ENCODE measurements around the gene IL20RA.

IL20RA gene

DNA sequence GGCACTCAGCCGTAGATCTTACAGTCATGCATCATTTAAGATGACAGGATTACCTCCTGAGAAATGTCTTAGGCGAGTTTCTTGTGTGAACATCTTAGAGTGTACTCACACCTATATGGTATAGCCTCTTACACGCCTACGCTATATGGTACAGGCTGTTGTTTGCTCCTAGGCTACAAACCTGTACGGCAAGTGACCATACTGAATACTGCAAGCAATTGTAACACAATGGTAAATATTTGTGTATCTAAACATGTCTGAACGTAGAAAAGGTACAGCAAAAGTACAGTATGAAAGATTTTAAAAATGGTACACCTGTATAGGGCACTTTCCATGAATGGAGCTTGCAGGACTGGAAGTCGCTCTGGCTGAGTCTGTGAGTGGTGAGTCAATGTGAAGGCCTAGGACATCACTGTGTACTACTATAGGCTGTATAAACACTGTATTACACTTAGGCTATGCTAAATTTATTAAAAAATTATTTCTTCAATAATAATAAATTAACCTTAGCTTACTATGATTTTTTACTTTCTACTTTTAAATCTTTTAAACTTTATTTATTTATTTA, 541 bp upstream of the IL20RA start:
- Histone ChIP-seq H3K36me3 (ENCODE audit: control insufficient read depth, insufficient read depth, low read length) (no peaks in the 10 kb centered on the region), H3K4me1 (ENCODE audit: control insufficient read depth, insufficient read depth, low read length) (no peaks in the 10 kb centered on the region), H3K9me3 (ENCODE audit: control insufficient read depth, low read length) (no peaks in the 10 kb centered on the region), H3K27me3 (ENCODE audit: control insufficient read depth, insufficient read depth, low read length, poor library complexity, severe bottlenecking) (peaks cover 49% of the 10 kb centered on the region), H3K4me3 (ENCODE audit: insufficient read depth, low read depth, low read length) (no peak overlapping the region), H3K27ac (ENCODE audit: insufficient read depth, low read depth, low read length, poor library complexity, severe bottlenecking) (no peak overlapping the region)
- WGBS, 2 experiments: 96% methylated on average over 7 of the region's 7 CpGs

DNA sequence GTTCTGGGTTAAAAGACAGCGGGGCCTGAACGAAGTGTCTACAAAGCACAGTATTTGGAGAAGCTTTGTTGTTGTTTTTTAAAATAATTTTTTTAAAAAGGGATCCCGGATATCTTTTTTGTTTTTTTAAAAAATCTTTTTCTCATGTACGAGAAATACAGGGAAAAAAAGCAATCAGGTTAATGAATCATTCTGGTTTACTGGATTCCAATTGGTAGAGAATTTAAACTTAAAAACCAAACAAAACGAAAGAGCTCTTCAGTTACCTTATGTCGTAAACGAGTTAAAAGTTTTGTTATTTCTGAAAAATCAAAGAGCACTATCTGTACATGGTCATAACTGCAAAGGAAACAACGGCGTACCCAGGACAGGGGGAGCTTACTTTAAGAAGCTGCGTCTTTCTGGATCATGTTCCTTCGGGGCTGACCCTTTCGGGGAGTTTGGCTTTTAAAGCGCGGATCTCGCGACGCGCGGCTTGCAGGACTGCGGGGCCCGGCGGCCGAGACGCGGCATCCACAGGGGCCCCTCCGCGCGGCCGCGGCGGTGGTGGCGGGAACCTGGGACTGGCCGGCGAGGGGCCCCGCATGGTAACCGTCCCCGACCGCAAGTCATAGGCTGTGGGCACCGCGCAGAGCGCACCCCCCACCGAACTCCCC, 927 bp downstream of the IL20RA start:
- Histone ChIP-seq H3K27me3 (ENCODE audit: control insufficient read depth, insufficient read depth, low read length, poor library complexity, severe bottlenecking) (peaks cover 49% of the 10 kb centered on the region), H3K27ac (ENCODE audit: insufficient read depth, low read depth, low read length, poor library complexity, severe bottlenecking) (no peak overlapping the region)
- 6 to 8% methylated on average over 40 to 42 of the region's 42 CpGs for WGBS, 2 experiments

DNA sequence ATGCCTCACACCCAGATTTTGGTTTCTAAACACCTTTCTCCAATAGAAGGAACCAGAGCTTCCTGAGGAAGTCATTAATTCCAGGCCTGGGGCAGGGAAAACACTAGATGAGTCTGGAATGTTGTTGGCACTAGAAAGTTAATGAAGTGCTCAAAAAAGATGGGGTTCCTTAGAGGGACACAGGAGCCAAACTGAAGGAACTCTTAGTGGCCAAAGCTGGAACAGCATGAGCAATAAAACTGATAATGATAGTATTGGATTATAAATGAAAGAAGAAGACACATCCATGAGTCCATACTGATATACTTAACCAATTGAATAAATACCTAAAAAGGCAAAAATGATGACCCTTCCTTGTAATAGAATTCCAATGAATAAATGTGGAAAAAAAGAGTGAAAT, 4.4 kb downstream of the IL20RA start:
- H3K36me3 ChIP-seq (ENCODE audit: control insufficient read depth, insufficient read depth, low read length): no peaks in the 10 kb centered on the region
- H3K27ac ChIP-seq (ENCODE audit: insufficient read depth, low read depth, low read length, poor library complexity, severe bottlenecking): no peak overlapping the region
- H3K27me3 ChIP-seq (ENCODE audit: control insufficient read depth, insufficient read depth, low read length, poor library complexity, severe bottlenecking): peaks cover 37% of the 10 kb centered on the region
- H3K4me3 ChIP-seq (ENCODE audit: insufficient read depth, low read depth, low read length): no peak overlapping the region
- H3K4me1 ChIP-seq (ENCODE audit: control insufficient read depth, insufficient read depth, low read length): no peaks in the 10 kb centered on the region
- H3K9me3 ChIP-seq (ENCODE audit: control insufficient read depth, low read length): no peaks in the 10 kb centered on the region

More for the DNA sequence above, 927 bp downstream of the IL20RA start:
- Histone ChIP-seq H3K36me3 (ENCODE audit: control insufficient read depth, insufficient read depth, low read length) (no peaks in the 10 kb centered on the region), H3K9me3 (ENCODE audit: control insufficient read depth, low read length) (no peaks in the 10 kb centered on the region), H3K4me1 (ENCODE audit: control insufficient read depth, insufficient read depth, low read length) (no peaks in the 10 kb centered on the region), H3K4me3 (ENCODE audit: insufficient read depth, low read depth, low read length) (peak overlapping the region; percentile 46)

DNA sequence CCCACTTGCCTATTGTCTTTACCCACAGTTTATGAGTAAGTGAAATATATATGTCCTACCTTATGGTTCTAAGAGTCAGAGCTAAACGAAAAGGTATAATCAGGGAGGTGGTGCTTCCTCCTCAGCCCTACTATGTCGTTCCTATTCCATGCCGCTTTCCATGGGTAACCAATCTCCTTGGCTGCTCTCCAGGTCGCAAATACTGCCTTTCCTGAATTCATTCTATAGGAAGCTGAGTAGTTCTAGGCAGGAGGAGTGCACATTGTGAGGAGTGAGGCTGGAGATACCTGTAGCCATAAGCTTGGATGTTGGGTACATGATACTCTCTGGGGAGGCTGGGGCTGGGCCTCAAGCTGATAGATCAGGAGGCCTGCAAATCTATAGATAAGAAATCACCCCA, 5.8 kb downstream of the IL20RA start:
- WGBS, 2 experiments: 86 to 91% methylated on average over 4 of the region's 4 CpGs
- H3K36me3 ChIP-seq (ENCODE audit: control insufficient read depth, insufficient read depth, low read length): no peaks in the 10 kb centered on the region
- H3K4me3 ChIP-seq (ENCODE audit: insufficient read depth, low read depth, low read length): no peak overlapping the region
- no peaks in the 10 kb centered on the region for H3K9me3 ChIP-seq (ENCODE audit: control insufficient read depth, low read length)
- peaks cover 23% of the 10 kb centered on the region for H3K27me3 ChIP-seq (ENCODE audit: control insufficient read depth, insufficient read depth, low read length, poor library complexity, severe bottlenecking)
- H3K27ac ChIP-seq (ENCODE audit: insufficient read depth, low read depth, low read length, poor library complexity, severe bottlenecking): no peak overlapping the region
- no peaks in the 10 kb centered on the region for H3K4me1 ChIP-seq (ENCODE audit: control insufficient read depth, insufficient read depth, low read length)

DNA sequence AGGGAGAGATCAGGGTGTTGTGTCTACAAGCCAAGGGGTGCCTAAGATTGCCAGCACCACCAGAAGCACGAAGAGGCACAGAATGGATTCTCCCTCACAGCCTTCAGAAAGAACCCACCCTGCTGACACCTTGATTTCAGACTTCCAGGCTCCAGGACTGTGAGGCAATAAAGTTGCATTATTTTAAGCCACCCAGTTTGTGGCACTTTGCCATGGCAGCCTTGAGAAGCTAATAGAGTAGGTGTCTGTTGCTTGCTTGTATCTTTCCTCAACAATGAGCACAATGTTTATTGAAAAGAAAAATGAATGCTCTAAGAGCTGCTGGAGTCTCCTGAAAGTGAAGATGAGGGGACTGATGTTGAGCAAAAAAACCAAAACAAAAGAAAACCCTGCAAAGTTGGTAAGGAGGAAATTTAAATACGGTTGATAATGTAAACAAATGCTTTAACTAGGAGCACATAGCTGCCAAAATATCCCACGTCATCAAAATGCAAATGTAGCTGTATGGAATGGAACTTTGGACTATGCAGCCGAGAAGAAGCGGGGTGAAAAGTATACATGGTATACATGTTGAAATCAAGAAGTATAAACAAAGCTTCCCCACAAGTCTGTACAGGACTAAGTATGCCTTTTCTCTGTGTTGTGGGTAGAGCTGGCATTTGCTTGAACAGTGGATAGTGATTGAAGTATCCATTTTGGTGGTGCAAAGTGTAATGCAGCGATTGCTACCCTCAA, 8.0 kb downstream of the IL20RA start:
- 89 to 93% methylated on average over 5 of the region's 6 CpGs for WGBS, 2 experiments
- H3K36me3 ChIP-seq (ENCODE audit: control insufficient read depth, insufficient read depth, low read length): no peaks in the 10 kb centered on the region
- H3K27me3 ChIP-seq (ENCODE audit: control insufficient read depth, insufficient read depth, low read length, poor library complexity, severe bottlenecking): peaks cover under 1% of the 10 kb centered on the region
- no peaks in the 10 kb centered on the region for H3K4me1 ChIP-seq (ENCODE audit: control insufficient read depth, insufficient read depth, low read length)
- no peak overlapping the region for H3K4me3 ChIP-seq (ENCODE audit: insufficient read depth, low read depth, low read length)
- H3K9me3 ChIP-seq (ENCODE audit: control insufficient read depth, low read length): no peaks in the 10 kb centered on the region
- no peak overlapping the region for H3K27ac ChIP-seq (ENCODE audit: insufficient read depth, low read depth, low read length, poor library complexity, severe bottlenecking)

DNA sequence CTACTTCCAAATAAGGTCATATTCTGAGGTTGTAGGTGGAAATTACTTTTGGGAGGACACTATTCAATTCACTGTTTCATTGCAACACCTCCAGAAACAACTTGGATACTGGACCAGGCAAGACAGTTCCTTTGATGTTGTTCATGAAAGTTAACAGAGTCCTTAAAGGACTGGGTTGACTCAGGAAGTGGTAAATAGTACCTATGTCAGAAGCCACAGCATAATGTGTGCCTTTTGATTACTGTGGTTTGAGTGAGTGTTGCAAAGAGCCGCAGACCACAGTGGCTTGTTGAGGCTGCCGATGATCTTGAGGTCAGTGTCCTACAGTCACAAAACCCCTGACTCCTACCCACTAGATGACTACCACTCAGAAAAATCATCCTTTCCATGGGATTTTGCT, 10.9 kb downstream of the IL20RA start:
- no peaks in the 10 kb centered on the region for H3K36me3 ChIP-seq (ENCODE audit: control insufficient read depth, insufficient read depth, low read length)
- WGBS, 2 experiments: 85 to 88% methylated on average over 1 of the region's 2 CpGs
- H3K9me3 ChIP-seq (ENCODE audit: control insufficient read depth, low read length): no peaks in the 10 kb centered on the region
- no peak overlapping the region for H3K4me3 ChIP-seq (ENCODE audit: insufficient read depth, low read depth, low read length)
- no peaks in the 10 kb centered on the region for H3K4me1 ChIP-seq (ENCODE audit: control insufficient read depth, insufficient read depth, low read length)
- no peaks in the 10 kb centered on the region for H3K27me3 ChIP-seq (ENCODE audit: control insufficient read depth, insufficient read depth, low read length, poor library complexity, severe bottlenecking)
- H3K27ac ChIP-seq (ENCODE audit: insufficient read depth, low read depth, low read length, poor library complexity, severe bottlenecking): no peak overlapping the region

DNA sequence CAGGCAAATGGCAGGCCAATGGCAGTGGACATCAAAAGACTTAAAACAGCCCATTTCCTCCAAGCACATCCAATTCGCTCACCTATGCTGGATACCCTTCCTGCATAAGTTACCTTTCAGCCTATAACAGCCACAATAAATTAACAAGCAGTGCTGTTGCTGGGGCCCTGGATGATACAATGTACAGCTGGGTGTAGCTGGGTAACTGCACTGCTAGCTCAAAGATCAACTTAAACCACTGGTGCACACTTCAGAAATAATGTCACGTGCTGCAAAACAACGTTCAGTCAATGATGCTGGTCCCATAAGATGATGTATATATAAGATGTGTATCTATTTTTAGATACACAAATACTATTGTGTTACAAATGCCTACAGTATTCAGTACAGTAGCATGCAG, 13.6 kb downstream of the IL20RA start:
- no peaks in the 10 kb centered on the region for H3K4me1 ChIP-seq (ENCODE audit: control insufficient read depth, insufficient read depth, low read length)
- no peak overlapping the region for H3K27ac ChIP-seq (ENCODE audit: insufficient read depth, low read depth, low read length, poor library complexity, severe bottlenecking)
- H3K4me3 ChIP-seq (ENCODE audit: insufficient read depth, low read depth, low read length): no peak overlapping the region
- no peaks in the 10 kb centered on the region for H3K9me3 ChIP-seq (ENCODE audit: control insufficient read depth, low read length)
- H3K36me3 ChIP-seq (ENCODE audit: control insufficient read depth, insufficient read depth, low read length): no peaks in the 10 kb centered on the region
- H3K27me3 ChIP-seq (ENCODE audit: control insufficient read depth, insufficient read depth, low read length, poor library complexity, severe bottlenecking): no peaks in the 10 kb centered on the region
- 95 to 100% methylated on average over 2 of the region's 3 CpGs for WGBS, 2 experiments

DNA sequence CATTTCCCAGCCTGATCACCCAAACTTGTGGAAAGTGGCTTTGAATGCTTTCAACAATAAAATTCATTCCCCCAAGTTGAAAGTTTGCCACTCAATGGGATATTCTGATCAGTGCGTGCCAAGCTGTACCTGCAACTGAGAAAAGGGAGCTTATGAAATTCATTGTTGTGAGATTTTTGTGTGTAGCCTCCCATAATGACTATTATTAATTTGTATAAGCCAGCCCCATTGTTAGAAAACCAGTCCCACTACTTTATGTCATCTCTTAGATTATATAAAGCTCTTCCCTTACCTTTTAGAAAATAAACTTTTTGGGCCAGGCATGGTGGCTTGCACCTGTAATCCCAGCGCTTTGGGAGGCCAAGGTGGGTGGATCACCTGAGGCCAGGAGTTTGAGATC, 15.9 kb downstream of the IL20RA start:
- no peaks in the 10 kb centered on the region for H3K36me3 ChIP-seq (ENCODE audit: control insufficient read depth, insufficient read depth, low read length)
- H3K27me3 ChIP-seq (ENCODE audit: control insufficient read depth, insufficient read depth, low read length, poor library complexity, severe bottlenecking): no peaks in the 10 kb centered on the region
- no peak overlapping the region for H3K4me3 ChIP-seq (ENCODE audit: insufficient read depth, low read depth, low read length)
- no peaks in the 10 kb centered on the region for H3K4me1 ChIP-seq (ENCODE audit: control insufficient read depth, insufficient read depth, low read length)
- H3K9me3 ChIP-seq (ENCODE audit: control insufficient read depth, low read length): no peaks in the 10 kb centered on the region
- no peak overlapping the region for H3K27ac ChIP-seq (ENCODE audit: insufficient read depth, low read depth, low read length, poor library complexity, severe bottlenecking)
- WGBS, 2 experiments: 38 to 50% methylated on average over 2 of the region's 2 CpGs

DNA sequence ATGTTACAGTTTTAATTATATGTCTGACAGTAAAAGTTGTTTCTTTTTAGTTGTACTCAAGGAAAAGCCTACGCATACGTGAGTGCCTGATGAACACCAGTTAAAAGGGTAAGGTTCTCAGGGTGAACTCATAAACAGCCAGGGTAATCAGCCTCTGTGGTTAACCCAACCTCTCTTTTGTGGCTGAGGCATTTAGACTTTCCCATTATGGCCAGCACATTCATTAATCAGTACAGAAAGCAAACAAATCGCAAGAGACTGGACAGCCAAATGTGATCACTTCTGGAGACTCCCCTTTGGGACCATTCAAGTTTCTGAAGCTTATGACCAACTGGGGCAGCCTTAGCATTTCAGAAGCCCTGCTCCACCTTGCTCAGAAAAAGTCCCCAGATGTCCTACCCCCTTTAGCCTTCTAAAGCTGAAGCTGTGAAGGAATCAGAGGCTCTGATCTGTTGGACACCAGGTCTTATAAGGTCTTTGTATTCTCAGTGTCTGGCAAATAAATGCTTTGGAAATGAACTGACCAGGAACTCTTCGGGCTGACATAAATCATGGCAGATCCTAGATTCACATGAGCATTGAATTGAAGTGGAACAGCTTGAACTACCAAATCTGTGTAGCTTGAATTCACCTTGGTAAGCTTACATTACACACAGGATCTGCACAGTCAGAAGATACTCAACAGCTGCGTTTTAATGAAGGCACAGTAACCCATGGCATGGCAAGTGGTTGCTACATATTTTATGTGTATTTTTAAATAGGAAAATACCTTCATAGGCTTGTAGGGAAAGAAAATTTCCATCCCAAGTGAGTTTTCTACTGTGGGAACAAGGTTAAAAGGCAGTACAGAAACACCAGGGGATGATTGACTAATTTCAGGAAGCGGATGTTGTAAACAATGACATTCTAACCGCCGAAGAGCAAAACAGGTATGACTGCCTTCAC, 18.7 kb downstream of the IL20RA start:
- Histone ChIP-seq H3K4me3 (ENCODE audit: insufficient read depth, low read depth, low read length) (no peak overlapping the region), H3K9me3 (ENCODE audit: control insufficient read depth, low read length) (no peaks in the 10 kb centered on the region), H3K36me3 (ENCODE audit: control insufficient read depth, insufficient read depth, low read length) (no peaks in the 10 kb centered on the region), H3K4me1 (ENCODE audit: control insufficient read depth, insufficient read depth, low read length) (no peaks in the 10 kb centered on the region), H3K27ac (ENCODE audit: insufficient read depth, low read depth, low read length, poor library complexity, severe bottlenecking) (no peak overlapping the region), H3K27me3 (ENCODE audit: control insufficient read depth, insufficient read depth, low read length, poor library complexity, severe bottlenecking) (no peaks in the 10 kb centered on the region)
- WGBS, 2 experiments: 92 to 94% methylated on average over 8 of the region's 8 CpGs

All from ectodermal cell (in vitro differentiated cells).